ENCODE results near the gene TOMM5.
"Not testable (repeated sequence)": the region's sequence is repeated elsewhere in the genome, so short reads cannot be mapped to it uniquely, and the experiment has no call there.

Gene TOMM5

DNA sequence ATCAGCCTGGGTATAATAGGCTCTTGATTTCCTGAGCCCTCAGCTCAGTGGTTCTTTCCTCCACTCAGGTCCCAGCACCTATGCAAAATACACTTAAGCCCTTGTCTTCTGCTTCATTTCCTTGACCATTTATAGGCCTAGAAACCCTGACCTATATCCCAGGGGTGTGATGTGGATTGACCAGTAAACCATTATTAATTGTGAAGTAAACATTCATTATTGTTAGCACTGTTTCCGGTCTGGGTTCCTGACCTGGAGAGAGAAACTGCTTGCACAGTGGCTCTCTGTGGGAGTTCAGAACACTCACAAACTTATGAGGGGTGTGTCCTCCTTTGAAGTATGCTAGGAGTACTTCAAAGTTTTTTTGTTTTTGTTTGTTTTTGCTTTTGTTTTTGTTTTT, 19.6 kb upstream of the TOMM5 start:
- no peak overlapping the region for H3K4me3 ChIP-seq (ENCODE audit: low read length)
- DNase-seq (ENCODE audit: low read depth), result no peak
- TF ChIP-seq, protein P1, sequence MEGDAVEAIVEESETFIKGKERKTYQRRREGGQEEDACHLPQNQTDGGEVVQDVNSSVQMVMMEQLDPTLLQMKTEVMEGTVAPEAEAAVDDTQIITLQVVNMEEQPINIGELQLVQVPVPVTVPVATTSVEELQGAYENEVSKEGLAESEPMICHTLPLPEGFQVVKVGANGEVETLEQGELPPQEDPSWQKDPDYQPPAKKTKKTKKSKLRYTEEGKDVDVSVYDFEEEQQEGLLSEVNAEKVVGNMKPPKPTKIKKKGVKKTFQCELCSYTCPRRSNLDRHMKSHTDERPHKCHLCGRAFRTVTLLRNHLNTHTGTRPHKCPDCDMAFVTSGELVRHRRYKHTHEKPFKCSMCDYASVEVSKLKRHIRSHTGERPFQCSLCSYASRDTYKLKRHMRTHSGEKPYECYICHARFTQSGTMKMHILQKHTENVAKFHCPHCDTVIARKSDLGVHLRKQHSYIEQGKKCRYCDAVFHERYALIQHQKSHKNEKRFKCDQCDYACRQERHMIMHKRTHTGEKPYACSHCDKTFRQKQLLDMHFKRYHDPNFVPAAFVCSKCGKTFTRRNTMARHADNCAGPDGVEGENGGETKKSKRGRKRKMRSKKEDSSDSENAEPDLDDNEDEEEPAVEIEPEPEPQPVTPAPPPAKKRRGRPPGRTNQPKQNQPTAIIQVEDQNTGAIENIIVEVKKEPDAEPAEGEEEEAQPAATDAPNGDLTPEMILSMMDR (conservative IDR thresholded peaks at IDR 0.05; ENCODE audit: low read length), result no peak

DNA sequence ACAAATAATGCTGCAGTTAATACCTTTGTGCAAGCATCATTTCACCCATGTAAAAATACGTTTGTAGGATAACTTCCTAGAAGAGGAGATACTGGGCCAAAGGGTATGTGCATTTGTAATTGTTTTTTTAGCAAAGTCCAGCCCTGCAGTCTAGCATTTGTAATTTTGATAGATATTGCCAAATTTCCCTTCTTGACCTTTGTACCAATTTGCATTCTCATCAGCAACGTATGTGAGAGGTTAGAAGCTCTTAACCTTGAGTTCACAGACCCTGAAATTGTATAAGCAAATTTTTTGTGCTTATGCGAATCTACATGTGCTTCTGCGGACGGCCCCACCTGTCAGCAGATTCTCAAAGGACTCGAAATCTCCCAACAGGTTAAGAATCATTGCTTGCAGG, 18.6 kb upstream of the TOMM5 start:
- DNase-seq (ENCODE audit: low read depth), result no peak
- TF ChIP-seq, protein P1 (conservative IDR thresholded peaks at IDR 0.05; ENCODE audit: low read length), result no peak

DNA sequence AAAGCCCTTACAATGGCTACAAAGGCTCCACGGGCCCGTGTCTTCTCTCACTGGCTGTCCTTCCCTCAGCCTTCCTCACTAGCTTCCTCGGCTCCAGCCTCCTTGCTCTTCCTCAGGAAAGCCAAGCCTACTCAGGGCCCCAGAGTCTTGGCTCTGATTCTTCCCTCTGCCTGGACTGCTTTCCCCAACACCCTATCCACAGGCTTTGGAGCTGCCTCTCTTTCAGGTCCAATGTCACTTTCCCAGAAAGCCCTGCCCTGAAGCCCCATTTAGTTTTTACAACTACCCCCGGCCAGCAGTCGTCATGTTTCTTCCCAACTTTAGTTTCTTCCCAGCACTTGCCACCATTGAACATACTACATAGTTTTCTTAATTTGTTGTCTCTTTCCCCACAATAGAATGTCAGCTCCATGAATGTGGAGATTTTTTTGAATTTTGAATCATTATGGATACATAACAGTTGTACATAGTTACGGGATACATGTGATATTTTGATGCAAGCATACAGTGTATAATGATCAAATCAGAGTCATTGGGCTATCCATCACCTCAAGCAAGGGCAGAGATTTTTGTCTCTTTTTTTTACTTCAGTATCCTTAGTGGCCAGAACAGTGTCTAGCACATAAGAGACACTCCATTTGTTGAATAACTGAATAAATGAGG, 17.5 kb upstream of the TOMM5 start:
- no peak for DNase-seq (ENCODE audit: low read depth)
- no peak overlapping the region for H3K4me3 ChIP-seq (ENCODE audit: low read length)
- TF ChIP-seq, protein P1 (conservative IDR thresholded peaks at IDR 0.05; ENCODE audit: low read length), result no peak

More for the DNA sequence above, 18.6 kb upstream of the TOMM5 start:
- H3K4me3 ChIP-seq (ENCODE audit: low read length), result no peak overlapping the region

DNA sequence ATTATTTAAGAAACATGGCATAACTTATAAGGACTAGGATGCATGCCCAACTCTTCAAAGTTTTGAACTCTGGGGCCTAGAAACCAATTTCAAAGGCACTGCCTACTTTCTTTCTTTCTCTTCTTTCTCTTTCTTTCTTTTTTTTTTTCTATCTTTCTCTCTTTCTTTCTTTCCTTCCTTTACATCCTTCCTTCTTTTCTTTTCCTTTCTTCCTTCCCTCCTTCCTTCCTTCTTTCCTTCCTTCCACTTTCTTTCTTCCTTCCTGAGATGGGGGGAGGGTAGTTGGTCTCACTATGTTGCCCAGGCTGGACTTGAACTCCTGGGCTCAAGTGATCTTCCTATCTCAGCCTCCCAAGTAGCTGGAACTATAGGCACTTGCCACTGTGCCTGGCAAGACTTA, 15.9 kb upstream of the TOMM5 start:
- no peak for DNase-seq (ENCODE audit: low read depth)
- TF ChIP-seq, protein P1 (conservative IDR thresholded peaks at IDR 0.05; ENCODE audit: low read length), result no peak
- H3K4me3 ChIP-seq (ENCODE audit: low read length), result no peak overlapping the region

DNA sequence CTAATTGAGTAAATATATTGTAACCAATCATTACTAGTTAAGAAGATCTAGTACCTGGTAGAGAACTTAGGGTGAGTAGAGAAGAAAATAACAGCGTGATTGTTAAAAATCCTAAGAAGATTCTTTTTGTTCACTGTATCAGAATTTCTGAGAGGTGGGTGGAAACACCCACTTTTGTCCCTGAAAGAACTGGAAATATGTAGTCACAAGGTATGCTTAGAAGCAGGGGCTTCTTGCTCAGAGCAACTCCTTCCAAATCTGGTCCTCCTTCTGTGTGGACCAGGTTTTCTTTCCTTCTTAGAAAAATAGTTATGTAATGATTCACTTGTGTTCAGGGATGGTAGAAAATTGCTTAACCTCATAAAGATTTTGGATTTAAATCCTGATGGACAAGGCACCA, 11.9 kb upstream of the TOMM5 start:
- TF ChIP-seq, protein P1 (conservative IDR thresholded peaks at IDR 0.05; ENCODE audit: low read length), result no peak
- no peak for DNase-seq (ENCODE audit: low read depth)
- no peak overlapping the region for H3K4me3 ChIP-seq (ENCODE audit: low read length)

DNA sequence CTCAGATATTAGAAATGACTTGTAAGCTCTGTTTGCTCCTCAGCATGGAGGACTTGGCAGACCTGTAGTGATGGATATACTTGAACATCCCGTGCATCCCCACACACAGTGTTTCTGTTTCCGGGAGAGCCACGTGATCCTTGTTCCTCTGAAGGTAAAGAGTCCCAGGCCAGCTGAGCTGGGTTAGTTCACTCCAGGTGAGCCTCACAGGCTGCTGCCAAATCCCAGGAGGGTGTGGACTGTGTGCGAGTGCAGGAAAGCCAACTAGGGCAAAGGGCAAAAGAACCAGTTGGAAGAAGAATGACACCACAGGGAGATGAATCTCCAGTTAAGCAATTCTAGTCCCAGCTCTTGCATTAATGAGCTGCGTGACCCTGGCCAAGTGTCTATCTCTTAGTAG, 10.4 kb upstream of the TOMM5 start:
- DNase-seq (ENCODE audit: low read depth), result no peak
- no peak overlapping the region for H3K4me3 ChIP-seq (ENCODE audit: low read length)
- TF ChIP-seq, protein P1 (conservative IDR thresholded peaks at IDR 0.05; ENCODE audit: low read length), result no peak

DNA sequence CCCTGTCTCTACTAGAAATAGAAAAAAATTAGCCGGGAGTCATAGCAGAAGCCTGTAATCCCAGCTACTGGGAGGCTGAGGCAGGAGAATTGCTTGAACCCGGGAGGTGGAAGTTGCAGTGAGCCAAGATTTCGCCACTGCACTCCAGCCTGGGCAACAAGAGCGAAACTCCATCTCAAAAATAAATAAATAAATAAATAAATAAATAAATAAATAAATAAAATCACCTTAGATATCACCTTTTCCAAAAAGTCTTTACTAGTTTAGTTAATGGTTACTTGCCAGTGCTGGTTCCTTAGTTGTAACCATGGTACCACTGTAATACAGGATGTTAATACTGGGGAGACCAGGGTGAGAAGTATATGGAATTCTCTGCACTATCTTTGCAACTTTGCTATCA, 9.7 kb upstream of the TOMM5 start:
- not testable (repeated sequence) for H3K4me3 ChIP-seq (ENCODE audit: low read length); DNase-seq (ENCODE audit: low read depth)

DNA sequence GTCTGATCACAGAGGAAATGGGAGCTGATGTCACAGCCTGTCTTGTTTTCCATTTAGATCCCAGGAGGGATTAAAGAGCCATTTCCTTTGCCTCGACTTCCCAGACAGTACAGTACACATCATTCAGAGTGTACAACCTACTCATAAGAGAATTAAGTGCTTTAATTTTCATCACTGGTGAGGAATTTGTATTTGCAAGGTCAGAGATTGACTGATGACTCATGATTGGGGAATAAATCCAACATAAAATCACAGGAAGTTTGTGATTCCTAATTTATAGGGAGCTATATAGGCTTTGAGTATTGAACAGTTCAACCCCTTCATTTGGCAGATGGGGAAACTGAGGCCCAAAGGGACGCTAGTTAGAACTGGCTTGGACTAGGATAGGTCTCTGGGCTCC, 4.1 kb upstream of the TOMM5 start:
- H3K4me3 ChIP-seq (ENCODE audit: low read length), result no peak overlapping the region
- TF ChIP-seq, protein P1 (conservative IDR thresholded peaks at IDR 0.05; ENCODE audit: low read length), result no peak
- DNase-seq (ENCODE audit: low read depth), result no peak
